HuH-7 (cell line): Measurements from ENCODE around the gene TUBG2.

Experiments
- DNase-seq: peaks from one replicate; pipeline ENCODE4 v3.0.0; 2011; ENCODE audit warnings: low spot score

The TUBG2 gene

GRCh38 chr17:42697108-42697811 lies 38.2 kb downstream of the TUBG2 start:
- no peak for DNase-seq

GRCh38 chr17:42698736-42699414 lies 39.8 kb downstream of the TUBG2 start:
- DNase-seq = no peak

GRCh38 chr17:42699415-42699740 lies 40.3 kb downstream of the TUBG2 start:
- DNase-seq = no peak

GRCh38 chr17:42700586-42701289 lies 41.7 kb downstream of the TUBG2 start:
- no peak for DNase-seq

GRCh38 chr17:42702446-42702845 lies 43.4 kb downstream of the TUBG2 start:
- no peak for DNase-seq

- DNase-seq = no peak
Observed at GRCh38 chr17:42704490-42704836, 45.4 kb downstream of the TUBG2 start.

GRCh38 chr17:42704837-42705494 lies 45.9 kb downstream of the TUBG2 start:
- no peak for DNase-seq

- DNase-seq = no peak
Observed at GRCh38 chr17:42706732-42707131, 47.6 kb downstream of the TUBG2 start.

GRCh38 chr17:42708588-42708987 lies 49.5 kb downstream of the TUBG2 start:
- DNase-seq = no peak

GRCh38 chr17:42709561-42709960 lies 50.5 kb downstream of the TUBG2 start:
- no peak for DNase-seq
